ENCODE measurements around the gene PGAM2. TPM values are rescaled to one million over a fixed set of nuclear protein-coding genes. Genes with fewer than 3 reads are reported as not detected.

Gene PGAM2
- total RNA-seq, 1 experiment from 2014 or later = 2.4 TPM

GRCh38 chr7:44059219-44060090 is 5.9 kb downstream of the PGAM2 start:
- ATAC-seq (no peak), DNase-seq (ENCODE audit: low spot score) (no peak)
- ChIA-PET POLR2A (no interaction called here), CTCF (no interaction called here)
- no peak for TF ChIP-seq IRF2 (CRISPR knock-in tag; IDR thresholded peaks at IDR 0.05; ENCODE audit: borderline replicate concordance, low read depth)
- H3K36me3 Mint-ChIP-seq = peaks cover 35% of the 10 kb centered on the region
- H3K4me1 Mint-ChIP-seq = peaks cover 12% of the 10 kb centered on the region
- no peaks in the 10 kb centered on the region for H3K27me3 Mint-ChIP-seq (ENCODE audit: low read depth)
- no peak overlapping the region for H3K4me3 Mint-ChIP-seq
- H3K9me3 Mint-ChIP-seq = no peaks in the 10 kb centered on the region
- no peak overlapping the region for H3K27ac Mint-ChIP-seq

- no peak overlapping the region for H3K4me3 Mint-ChIP-seq
- H3K27me3 Mint-ChIP-seq (ENCODE audit: low read depth) = no peaks in the 10 kb centered on the region
- H3K9me3 Mint-ChIP-seq = no peaks in the 10 kb centered on the region
- H3K27ac Mint-ChIP-seq = no peak overlapping the region
- peaks cover 6% of the 10 kb centered on the region for H3K4me1 Mint-ChIP-seq
- POLR2A ChIA-PET = no interaction called here
- ATAC-seq (no peak), DNase-seq (ENCODE audit: low spot score) (no peak)
- CTCF ChIA-PET = no interaction called here
- TF ChIP-seq ZBTB43 (CRISPR knock-in tag; IDR thresholded peaks at IDR 0.05) = no peak
- TF ChIP-seq GTF2I (CRISPR knock-in tag; conservative IDR thresholded peaks at IDR 0.05) = no peak
- no peak for TF ChIP-seq ATF2 (CRISPR knock-in tag; IDR thresholded peaks at IDR 0.05; ENCODE audit: borderline replicate concordance, low read depth)
- no peak for TF ChIP-seq MAX (CRISPR knock-in tag; IDR thresholded peaks at IDR 0.05)
- TF ChIP-seq ZNF138 (CRISPR knock-in tag; conservative IDR thresholded peaks at IDR 0.05) = no peak
- no peak for TF ChIP-seq MLX (CRISPR knock-in tag; IDR thresholded peaks at IDR 0.05)
- TF ChIP-seq USF1 (CRISPR knock-in tag; IDR thresholded peaks at IDR 0.05) = no peak
- no peak for TF ChIP-seq ATF1 (CRISPR knock-in tag; IDR thresholded peaks at IDR 0.05)
- no peak for TF ChIP-seq ELF4 (CRISPR knock-in tag; IDR thresholded peaks at IDR 0.05; ENCODE audit: low read depth)
- TF ChIP-seq NR2C2 (CRISPR knock-in tag; IDR thresholded peaks at IDR 0.05) = no peak
- peaks cover 38% of the 10 kb centered on the region for H3K36me3 Mint-ChIP-seq
Observed at GRCh38 chr7:44058759-44059218, 6.6 kb downstream of the PGAM2 start.

GRCh38 chr7:44057849-44058758 is 7.3 kb downstream of the PGAM2 start:
- no peaks in the 10 kb centered on the region for H3K9me3 Mint-ChIP-seq
- no peak for TF ChIP-seq FOXP1 (CRISPR knock-in tag; IDR thresholded peaks at IDR 0.05; ENCODE audit: borderline replicate concordance)
- no peak for TF ChIP-seq MYBL2 (CRISPR knock-in tag; IDR thresholded peaks at IDR 0.05)
- no peak for TF ChIP-seq EMX1 (CRISPR knock-in tag; IDR thresholded peaks at IDR 0.05)
- TF ChIP-seq ATF2 (CRISPR knock-in tag; IDR thresholded peaks at IDR 0.05; ENCODE audit: borderline replicate concordance, low read depth) = no peak
- DNase-seq (ENCODE audit: low spot score) (no peak), ATAC-seq (no peak)
- CTCF ChIA-PET = no interaction called here
- POLR2A ChIA-PET = no interaction called here
- H3K4me3 Mint-ChIP-seq = no peak overlapping the region
- peaks cover 42% of the 10 kb centered on the region for H3K36me3 Mint-ChIP-seq
- H3K27ac Mint-ChIP-seq = peak overlapping the region; percentile 63; the same call in 1 of the 2 replicates
- no peaks in the 10 kb centered on the region for H3K27me3 Mint-ChIP-seq (ENCODE audit: low read depth)
- peaks cover under 1% of the 10 kb centered on the region; the same call in 1 of the 2 replicates for H3K4me1 Mint-ChIP-seq

Data from WTC11 (cell line).